ENCODE results near the gene MRPL37.
"Not testable (repeated sequence)": the region's sequence is repeated elsewhere in the genome, so short reads cannot be mapped to it uniquely, and the experiment has no call there.

- not testable (repeated sequence) for TF ChIP-seq POLR2AphosphoS5 (IDR thresholded peaks at IDR 0.05)
- TF ChIP-seq, protein P1, sequence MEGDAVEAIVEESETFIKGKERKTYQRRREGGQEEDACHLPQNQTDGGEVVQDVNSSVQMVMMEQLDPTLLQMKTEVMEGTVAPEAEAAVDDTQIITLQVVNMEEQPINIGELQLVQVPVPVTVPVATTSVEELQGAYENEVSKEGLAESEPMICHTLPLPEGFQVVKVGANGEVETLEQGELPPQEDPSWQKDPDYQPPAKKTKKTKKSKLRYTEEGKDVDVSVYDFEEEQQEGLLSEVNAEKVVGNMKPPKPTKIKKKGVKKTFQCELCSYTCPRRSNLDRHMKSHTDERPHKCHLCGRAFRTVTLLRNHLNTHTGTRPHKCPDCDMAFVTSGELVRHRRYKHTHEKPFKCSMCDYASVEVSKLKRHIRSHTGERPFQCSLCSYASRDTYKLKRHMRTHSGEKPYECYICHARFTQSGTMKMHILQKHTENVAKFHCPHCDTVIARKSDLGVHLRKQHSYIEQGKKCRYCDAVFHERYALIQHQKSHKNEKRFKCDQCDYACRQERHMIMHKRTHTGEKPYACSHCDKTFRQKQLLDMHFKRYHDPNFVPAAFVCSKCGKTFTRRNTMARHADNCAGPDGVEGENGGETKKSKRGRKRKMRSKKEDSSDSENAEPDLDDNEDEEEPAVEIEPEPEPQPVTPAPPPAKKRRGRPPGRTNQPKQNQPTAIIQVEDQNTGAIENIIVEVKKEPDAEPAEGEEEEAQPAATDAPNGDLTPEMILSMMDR (IDR thresholded peaks at IDR 0.05), result not testable (repeated sequence)
Observed at GRCh38 chr1:54166357-54166756, 33.6 kb upstream of the MRPL37 start.

Data from prostate gland (tissue), 2 donors.